SU-DHL-6 (cell line): Measurements from ENCODE around the gene LRRFIP2.

ENCODE experiments used
- CTCF ChIP-seq: fragments of 200-600 bp; sonication (generic); IDR thresholded peaks from one replicate; pipeline ENCODE4 v1.5.1; 2017; ENCODE audit warnings: antibody characterized with exemption, mild to moderate bottlenecking, low read length, moderate library complexity; ENCODE audit not compliant: insufficient read depth, poor library complexity, severe bottlenecking
- EZH2phosphoT487 ChIP-seq: fragments of 200-600 bp; sonication (generic), shearing (Covaris generic); conservative IDR thresholded peaks from 2 replicates; pipeline ENCODE4 v1.6.1; 2018; ENCODE audit warnings: mild to moderate bottlenecking, antibody characterized with exemption, low read length, moderate library complexity, mixed read lengths

GRCh38 chr3:37071921-37072320 lies 102.5 kb downstream of the LRRFIP2 start:
- TF ChIP-seq CTCF = no peak
- no peak for TF ChIP-seq EZH2phosphoT487
